ENCODE data around the gene ERCC3. TPM values are rescaled to one million over a fixed set of nuclear protein-coding genes. Genes with fewer than 3 reads are reported as not detected.

ERCC3 gene
- total RNA-seq, result 10 to 100 TPM; 56.6 to 63.6 (median 61.8) TPM

- H3K4me1 Mint-ChIP-seq (ENCODE audit: low read depth), result peaks cover 23% of the 10 kb centered on the region
- H3K4me3 Mint-ChIP-seq, result peak within 1 kb of the TSS; percentile 100
- DNase-seq, result peak; percentile 70
- no peaks in the 10 kb centered on the region for H3K27me3 Mint-ChIP-seq (ENCODE audit: low read depth)
- ATAC-seq, result peak; percentile 98 to 99
- no peaks in the 10 kb centered on the region for H3K9me3 Mint-ChIP-seq
- peaks cover 21% of the 10 kb centered on the region for H3K36me3 Mint-ChIP-seq (ENCODE audit: insufficient read depth)
Measured at GRCh38 chr2:127293748-127294562, at the start of gene ERCC3. TSS of gene ERCC3 (minus strand) at chr2:127294144. CDS start at chr2:127294081, 63 bp downstream.

GRCh38 chr2:127343277-127343676, 49.3 kb upstream of the ERCC3 start:
- Mint-ChIP-seq H3K4me3 (no peak overlapping the region), H3K27me3 (ENCODE audit: low read depth) (no peaks in the 10 kb centered on the region), H3K4me1 (ENCODE audit: low read depth) (peaks cover 30% of the 10 kb centered on the region), H3K9me3 (peaks cover 3% of the 10 kb centered on the region), H3K36me3 (ENCODE audit: insufficient read depth) (peaks cover 17% of the 10 kb centered on the region)
- no peak for DNase-seq
- no peak for ATAC-seq

- Mint-ChIP-seq H3K9me3 (peaks cover 3% of the 10 kb centered on the region), H3K4me3 (no peak overlapping the region), H3K27me3 (ENCODE audit: low read depth) (no peaks in the 10 kb centered on the region), H3K36me3 (ENCODE audit: insufficient read depth) (peaks cover 21% of the 10 kb centered on the region), H3K4me1 (ENCODE audit: low read depth) (peaks cover 20% of the 10 kb centered on the region)
- no peak for DNase-seq
- no peak for ATAC-seq
Measured at GRCh38 chr2:127342101-127342500, 48.2 kb upstream of the ERCC3 start.

- DNase-seq, result no peak
- H3K27me3 Mint-ChIP-seq (ENCODE audit: low read depth), result no peaks in the 10 kb centered on the region
- no peaks in the 10 kb centered on the region for H3K9me3 Mint-ChIP-seq
- no peak for ATAC-seq
- H3K4me1 Mint-ChIP-seq (ENCODE audit: low read depth), result no peaks in the 10 kb centered on the region
- no peak overlapping the region for H3K4me3 Mint-ChIP-seq
- peaks cover 24% of the 10 kb centered on the region for H3K36me3 Mint-ChIP-seq (ENCODE audit: insufficient read depth)
Measured at GRCh38 chr2:127332335-127332734, 38.4 kb upstream of the ERCC3 start.

GRCh38 chr2:127330753-127331152, 36.8 kb upstream of the ERCC3 start:
- no peaks in the 10 kb centered on the region for H3K4me1 Mint-ChIP-seq (ENCODE audit: low read depth)
- H3K4me3 Mint-ChIP-seq, result no peak overlapping the region
- no peaks in the 10 kb centered on the region for H3K27me3 Mint-ChIP-seq (ENCODE audit: low read depth)
- ATAC-seq (no peak), DNase-seq (no peak)
- no peaks in the 10 kb centered on the region for H3K9me3 Mint-ChIP-seq
- H3K36me3 Mint-ChIP-seq (ENCODE audit: insufficient read depth), result peaks cover 25% of the 10 kb centered on the region

GRCh38 chr2:127326289-127326945, 32.5 kb upstream of the ERCC3 start:
- no peak overlapping the region for H3K4me3 Mint-ChIP-seq
- H3K27me3 Mint-ChIP-seq (ENCODE audit: low read depth), result no peaks in the 10 kb centered on the region
- H3K9me3 Mint-ChIP-seq, result no peaks in the 10 kb centered on the region
- no peak for ATAC-seq
- H3K4me1 Mint-ChIP-seq (ENCODE audit: low read depth), result no peaks in the 10 kb centered on the region
- H3K36me3 Mint-ChIP-seq (ENCODE audit: insufficient read depth), result peaks cover 31% of the 10 kb centered on the region
- no peak for DNase-seq

- no peak for ATAC-seq
- H3K9me3 Mint-ChIP-seq, result peaks cover 8% of the 10 kb centered on the region
- H3K36me3 Mint-ChIP-seq (ENCODE audit: insufficient read depth), result peaks cover 41% of the 10 kb centered on the region
- peaks cover 5% of the 10 kb centered on the region for H3K4me1 Mint-ChIP-seq (ENCODE audit: low read depth)
- no peak for DNase-seq
- H3K4me3 Mint-ChIP-seq, result no peak overlapping the region
- H3K27me3 Mint-ChIP-seq (ENCODE audit: low read depth), result no peaks in the 10 kb centered on the region
Measured at GRCh38 chr2:127324635-127325034, 30.7 kb upstream of the ERCC3 start.

GRCh38 chr2:127321303-127321702, 27.4 kb upstream of the ERCC3 start:
- DNase-seq (no peak), ATAC-seq (no peak)
- Mint-ChIP-seq H3K27me3 (ENCODE audit: low read depth) (no peaks in the 10 kb centered on the region), H3K4me1 (ENCODE audit: low read depth) (peaks cover 5% of the 10 kb centered on the region), H3K36me3 (ENCODE audit: insufficient read depth) (peaks cover 44% of the 10 kb centered on the region), H3K9me3 (peaks cover 8% of the 10 kb centered on the region), H3K4me3 (no peak overlapping the region)

- no peak overlapping the region for H3K4me3 Mint-ChIP-seq
- H3K36me3 Mint-ChIP-seq (ENCODE audit: insufficient read depth), result peaks cover 44% of the 10 kb centered on the region
- no peak for ATAC-seq
- no peak for DNase-seq
- H3K27me3 Mint-ChIP-seq (ENCODE audit: low read depth), result no peaks in the 10 kb centered on the region
- peaks cover 8% of the 10 kb centered on the region for H3K9me3 Mint-ChIP-seq
- peaks cover 5% of the 10 kb centered on the region for H3K4me1 Mint-ChIP-seq (ENCODE audit: low read depth)
Measured at GRCh38 chr2:127320586-127321275, 26.8 kb upstream of the ERCC3 start.

GRCh38 chr2:127320067-127320466, 26.1 kb upstream of the ERCC3 start:
- H3K4me3 Mint-ChIP-seq, result no peak overlapping the region
- peaks cover 8% of the 10 kb centered on the region for H3K9me3 Mint-ChIP-seq
- H3K4me1 Mint-ChIP-seq (ENCODE audit: low read depth), result peaks cover 5% of the 10 kb centered on the region
- ATAC-seq (peak in 1 of 2 donors; percentile 34), DNase-seq (no peak)
- H3K27me3 Mint-ChIP-seq (ENCODE audit: low read depth), result no peaks in the 10 kb centered on the region
- peaks cover 47% of the 10 kb centered on the region for H3K36me3 Mint-ChIP-seq (ENCODE audit: insufficient read depth)

- Mint-ChIP-seq H3K36me3 (ENCODE audit: insufficient read depth) (peaks cover 44% of the 10 kb centered on the region), H3K9me3 (no peaks in the 10 kb centered on the region), H3K4me3 (no peak overlapping the region), H3K27me3 (ENCODE audit: low read depth) (no peaks in the 10 kb centered on the region), H3K4me1 (ENCODE audit: low read depth) (no peaks in the 10 kb centered on the region)
- no peak for DNase-seq
- ATAC-seq, result no peak
Measured at GRCh38 chr2:127314193-127314988, 20.4 kb upstream of the ERCC3 start.

- Mint-ChIP-seq H3K4me1 (ENCODE audit: low read depth) (no peaks in the 10 kb centered on the region), H3K4me3 (no peak overlapping the region), H3K9me3 (no peaks in the 10 kb centered on the region), H3K27me3 (ENCODE audit: low read depth) (no peaks in the 10 kb centered on the region), H3K36me3 (ENCODE audit: insufficient read depth) (peaks cover 44% of the 10 kb centered on the region)
- ATAC-seq (no peak), DNase-seq (no peak)
Measured at GRCh38 chr2:127313406-127313805, 19.5 kb upstream of the ERCC3 start.

GRCh38 chr2:127310980-127311379, 17.0 kb upstream of the ERCC3 start:
- Mint-ChIP-seq H3K27me3 (ENCODE audit: low read depth) (no peaks in the 10 kb centered on the region), H3K4me3 (no peak overlapping the region), H3K9me3 (no peaks in the 10 kb centered on the region), H3K36me3 (ENCODE audit: insufficient read depth) (peaks cover 47% of the 10 kb centered on the region), H3K4me1 (ENCODE audit: low read depth) (no peaks in the 10 kb centered on the region)
- DNase-seq, result no peak
- ATAC-seq, result no peak

GRCh38 chr2:127309468-127309867, 15.5 kb upstream of the ERCC3 start:
- H3K36me3 Mint-ChIP-seq (ENCODE audit: insufficient read depth), result peaks cover 40% of the 10 kb centered on the region
- no peak for ATAC-seq
- H3K27me3 Mint-ChIP-seq (ENCODE audit: low read depth), result no peaks in the 10 kb centered on the region
- no peaks in the 10 kb centered on the region for H3K9me3 Mint-ChIP-seq
- no peaks in the 10 kb centered on the region for H3K4me1 Mint-ChIP-seq (ENCODE audit: low read depth)
- DNase-seq, result no peak
- no peak overlapping the region for H3K4me3 Mint-ChIP-seq

Measured in activated T-cell treated with anti-CD3 and anti-CD28 coated beads, Interleukin-2, amount 50 U/mL, for 4 hours (primary cell).